ENCODE data around the gene MPPE1. TPM values are rescaled to one million over a fixed set of nuclear protein-coding genes. Genes with fewer than 3 reads are reported as not detected.

Gene MPPE1
- total RNA-seq, 1 experiment from 2014 or later = 21.4 TPM

GRCh38 chr18:11866764-11867163 lies 41.4 kb downstream of the MPPE1 start:
- Histone ChIP-seq H3K4me3 (replicated peaks in 1 of 2; ENCODE audit: low read depth in 1 of 2, low read length in 2 of 2) (no peak overlapping the region), H3K27ac (ENCODE audit: low read depth, low read length) (no peak overlapping the region), H3K4me2 (ENCODE audit: low read length) (no peak overlapping the region), H3K4me1 (ENCODE audit: control insufficient read depth in 1 of 2, insufficient read depth in 2 of 2, low read length in 2 of 2) (peaks cover 0 to 4% of the 10 kb centered on the region in 2 experiments; a peak in 1 of 4 replicates), H3K9me2 (ENCODE audit: insufficient read depth) (no peaks in the 10 kb centered on the region), H3K9ac (ENCODE audit: low read length) (no peak overlapping the region), H2AFZ (ENCODE audit: low read depth, low read length, poor library complexity, severe bottlenecking) (no peak overlapping the region), H4K20me1 (ENCODE audit: insufficient read depth) (no peaks in the 10 kb centered on the region), H3K9me3 (ENCODE audit: control insufficient read depth in 1 of 2, insufficient read depth in 1 of 2, low read depth in 1 of 2, low read length in 2 of 2) (no peaks in the 10 kb centered on the region), H3K36me3 (ENCODE audit: control insufficient read depth in 1 of 2, insufficient read depth in 2 of 2, low read length in 2 of 2) (no peaks in the 10 kb centered on the region), H3K79me2 (ENCODE audit: insufficient read depth, low read length) (no peaks in the 10 kb centered on the region), H3K27me3 (ENCODE audit: insufficient read depth, low read length) (no peaks in the 10 kb centered on the region)
- CTCF ChIA-PET = no interaction called here
- TF ChIP-seq CTCF (IDR thresholded peaks at IDR 0.05 in 2 of 3, conservative IDR thresholded peaks at IDR 0.05 in 1 of 3; ENCODE audit: borderline replicate concordance in 1 of 3, insufficient read depth in 1 of 3, low read depth in 2 of 3, low read length in 2 of 3) (no peak), REST (IDR thresholded peaks at IDR 0.05; ENCODE audit: low read depth) (no peak), JUND (IDR thresholded peaks at IDR 0.05) (no peak), YY1 (IDR thresholded peaks at IDR 0.05; ENCODE audit: extremely low read depth, insufficient replicate concordance, low read depth, low read length) (no peak), EZH2phosphoT487 (IDR thresholded peaks at IDR 0.05; ENCODE audit: borderline replicate concordance) (no peak), ZBTB33 (IDR thresholded peaks at IDR 0.05; ENCODE audit: extremely low read depth, insufficient replicate concordance, low read length) (no peak), POLR2A (IDR thresholded peaks at IDR 0.05; ENCODE audit: borderline replicate concordance, extremely low read depth, insufficient read depth, insufficient read length) (no peak), CBX3 (IDR thresholded peaks at IDR 0.05; ENCODE audit: low read depth) (no peak), ZFX (IDR thresholded peaks at IDR 0.05) (no peak), SRF (IDR thresholded peaks at IDR 0.05; ENCODE audit: low read depth) (no peak), ELF1 (IDR thresholded peaks at IDR 0.05; ENCODE audit: borderline replicate concordance, low read depth) (no peak)
- RAD21 ChIA-PET (ENCODE audit: low non-redundant PET in 1 of 2, low total read pairs in 2 of 2, uncharacterized antibody in 2 of 2, unreplicated experiment in 2 of 2) = no interaction called here
- intact Hi-C loops (cut with micrococcal nuclease) = no loop called here
- ATAC-seq = no peak
- DNase-seq (ENCODE audit: low read depth, low spot score) = no peak
- POLR2A ChIA-PET = no interaction called here
- BruUV-seq (replicated peaks) = no TSS peak

Measured in HCT116 (cell line).